Activated T-cell treated with anti-CD3 and anti-CD28 coated beads, Interleukin-2, amount 50 U/mL, for 24 hours (primary cell): Measurements from ENCODE around the gene TGM6.

Experiments used
- DNase-seq: peaks from one replicate; pipeline ENCODE4 v3.0.0-alpha.2; 2020
- H3K27ac Mint-ChIP-seq: 2 replicates; pipeline ENCODE4 v1.8.0; 2020; ENCODE audit warnings: mild to moderate bottlenecking, mixed read lengths
- H3K27me3 Mint-ChIP-seq: 2 replicates; pipeline ENCODE4 v1.8.0; 2020; ENCODE audit warnings: mixed read lengths
- H3K36me3 Mint-ChIP-seq: 2 replicates; pipeline ENCODE4 v1.8.0; 2020; ENCODE audit warnings: low read depth, mixed read lengths
- H3K4me1 Mint-ChIP-seq: 2 replicates; pipeline ENCODE4 v1.8.0; 2020; ENCODE audit warnings: low read depth, mixed read lengths
- H3K4me3 Mint-ChIP-seq: 2 replicates; pipeline ENCODE4 v1.8.0; 2020; ENCODE audit warnings: mild to moderate bottlenecking, moderate library complexity, mixed read lengths
- H3K9me3 Mint-ChIP-seq: 2 replicates; pipeline ENCODE4 v1.8.0; 2020; ENCODE audit warnings: mixed read lengths

The TGM6 gene

DNA sequence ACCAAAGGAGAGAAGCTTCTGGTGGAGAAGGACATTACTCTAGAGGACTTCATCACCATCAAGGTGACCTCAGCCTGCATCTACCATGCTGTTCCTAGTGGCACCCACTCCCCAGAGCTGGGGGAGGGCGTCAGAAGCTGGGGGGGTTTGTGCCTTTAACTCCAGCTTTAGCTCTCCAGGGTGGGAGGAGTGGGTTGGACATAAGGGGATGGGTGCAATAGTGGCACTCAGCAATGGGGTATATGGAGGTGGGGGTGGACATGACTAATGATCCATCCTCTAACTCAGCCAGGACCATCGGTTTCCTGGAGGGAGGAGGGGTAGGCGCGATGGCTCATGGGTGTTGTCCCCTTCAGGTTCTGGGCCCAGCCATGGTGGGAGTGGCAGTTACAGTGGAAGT, 49.8 kb downstream of the TGM6 start:
- Mint-ChIP-seq H3K4me1 (peaks cover 1% of the 10 kb centered on the region), H3K4me3 (no peak overlapping the region), H3K36me3 (no peaks in the 10 kb centered on the region), H3K27ac (no peak overlapping the region), H3K27me3 (peaks cover 3% of the 10 kb centered on the region), H3K9me3 (no peaks in the 10 kb centered on the region)
- DNase-seq = no peak

- Mint-ChIP-seq H3K36me3 (no peaks in the 10 kb centered on the region), H3K27ac (no peak overlapping the region), H3K27me3 (peaks cover 3% of the 10 kb centered on the region), H3K4me1 (peaks cover 1% of the 10 kb centered on the region), H3K4me3 (no peak overlapping the region), H3K9me3 (no peaks in the 10 kb centered on the region)
- DNase-seq = no peak
Observed at GRCh38 chr20:2431185-2431584, 50.5 kb downstream of the TGM6 start.

DNA sequence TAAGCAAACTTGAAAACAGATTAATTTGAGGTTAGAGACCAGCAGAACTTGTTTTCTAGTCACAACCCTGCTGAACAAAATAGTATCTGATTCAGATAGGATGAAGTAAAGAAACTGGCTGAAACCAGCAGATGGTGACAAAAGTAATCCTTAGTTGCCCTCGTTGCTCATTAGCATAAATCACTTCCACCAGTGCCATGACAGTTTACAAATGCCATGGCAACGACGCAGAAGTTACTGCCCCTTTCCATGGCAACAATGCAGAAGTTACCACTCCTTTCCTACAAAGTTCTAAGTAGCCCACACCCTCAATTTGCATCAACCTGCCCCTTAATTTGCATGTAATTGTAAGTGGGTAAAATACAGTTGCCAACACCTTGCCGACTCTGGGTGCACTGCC, 66.1 kb downstream of the TGM6 start:
- Mint-ChIP-seq H3K4me1 (peaks cover 26% of the 10 kb centered on the region), H3K27me3 (no peaks in the 10 kb centered on the region), H3K27ac (no peak overlapping the region), H3K4me3 (no peak overlapping the region), H3K9me3 (peaks cover 7% of the 10 kb centered on the region), H3K36me3 (no peaks in the 10 kb centered on the region)
- no peak for DNase-seq

DNA sequence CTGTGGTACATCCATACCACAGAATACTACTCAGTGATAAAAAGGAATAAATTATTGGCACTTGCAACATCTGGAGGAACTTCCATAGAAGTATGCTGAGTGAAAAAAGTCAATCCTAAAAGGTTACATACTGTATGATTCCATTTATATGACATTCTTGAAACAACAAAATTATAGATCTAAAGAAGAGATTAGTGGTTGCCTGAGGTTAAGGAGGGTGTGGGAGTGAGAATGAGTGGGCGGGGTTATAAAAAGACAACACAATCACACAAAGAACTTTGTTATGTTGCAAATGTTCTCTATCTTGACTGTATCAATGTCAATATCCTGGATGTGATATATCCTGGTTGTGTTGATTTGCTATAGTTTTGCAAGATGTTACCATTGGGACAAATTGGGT, 68.7 kb downstream of the TGM6 start:
- no peak overlapping the region for H3K4me3 Mint-ChIP-seq
- H3K27ac Mint-ChIP-seq = no peak overlapping the region
- peaks cover 36% of the 10 kb centered on the region for H3K4me1 Mint-ChIP-seq
- DNase-seq = no peak
- H3K9me3 Mint-ChIP-seq = peaks cover 7% of the 10 kb centered on the region
- no peaks in the 10 kb centered on the region for H3K36me3 Mint-ChIP-seq
- no peaks in the 10 kb centered on the region for H3K27me3 Mint-ChIP-seq

GRCh38 chr20:2451422-2451821, 70.7 kb downstream of the TGM6 start:
- Mint-ChIP-seq H3K4me1 (peaks cover 48% of the 10 kb centered on the region), H3K27me3 (no peaks in the 10 kb centered on the region), H3K27ac (no peak overlapping the region), H3K36me3 (peaks cover 2% of the 10 kb centered on the region), H3K4me3 (no peak overlapping the region), H3K9me3 (peaks cover 3% of the 10 kb centered on the region)
- DNase-seq = no peak

- H3K9me3 Mint-ChIP-seq = no peaks in the 10 kb centered on the region
- peaks cover 9% of the 10 kb centered on the region for H3K36me3 Mint-ChIP-seq
- H3K27ac Mint-ChIP-seq = no peak overlapping the region
- no peaks in the 10 kb centered on the region for H3K27me3 Mint-ChIP-seq
- DNase-seq = peak; percentile 70
- peaks cover 56% of the 10 kb centered on the region for H3K4me1 Mint-ChIP-seq
- no peak overlapping the region for H3K4me3 Mint-ChIP-seq
Observed at GRCh38 chr20:2451939-2452732, 71.4 kb downstream of the TGM6 start.

DNA sequence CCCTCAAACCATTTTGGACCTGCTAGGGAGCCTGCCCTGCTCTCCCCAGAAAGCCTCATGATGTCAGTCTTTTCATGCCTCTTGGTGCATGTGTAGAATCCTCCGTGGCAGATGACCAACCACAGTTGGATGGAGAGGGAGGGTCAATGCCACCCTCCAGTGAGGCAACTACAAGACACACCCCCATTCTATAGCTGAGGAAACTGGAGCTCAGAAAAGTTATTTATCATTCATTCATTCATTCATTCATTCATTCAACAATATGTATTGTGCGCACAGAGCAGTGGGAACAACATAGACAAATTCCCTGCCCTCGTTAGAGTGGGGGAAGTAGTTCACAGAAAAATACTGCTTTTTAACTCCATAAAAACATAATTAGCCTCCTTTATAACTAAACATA, 73.1 kb downstream of the TGM6 start:
- Mint-ChIP-seq H3K4me3 (no peak overlapping the region), H3K27ac (no peak overlapping the region), H3K36me3 (peaks cover 24% of the 10 kb centered on the region), H3K27me3 (no peaks in the 10 kb centered on the region), H3K9me3 (no peaks in the 10 kb centered on the region), H3K4me1 (peaks cover 64% of the 10 kb centered on the region)
- DNase-seq = no peak

DNA sequence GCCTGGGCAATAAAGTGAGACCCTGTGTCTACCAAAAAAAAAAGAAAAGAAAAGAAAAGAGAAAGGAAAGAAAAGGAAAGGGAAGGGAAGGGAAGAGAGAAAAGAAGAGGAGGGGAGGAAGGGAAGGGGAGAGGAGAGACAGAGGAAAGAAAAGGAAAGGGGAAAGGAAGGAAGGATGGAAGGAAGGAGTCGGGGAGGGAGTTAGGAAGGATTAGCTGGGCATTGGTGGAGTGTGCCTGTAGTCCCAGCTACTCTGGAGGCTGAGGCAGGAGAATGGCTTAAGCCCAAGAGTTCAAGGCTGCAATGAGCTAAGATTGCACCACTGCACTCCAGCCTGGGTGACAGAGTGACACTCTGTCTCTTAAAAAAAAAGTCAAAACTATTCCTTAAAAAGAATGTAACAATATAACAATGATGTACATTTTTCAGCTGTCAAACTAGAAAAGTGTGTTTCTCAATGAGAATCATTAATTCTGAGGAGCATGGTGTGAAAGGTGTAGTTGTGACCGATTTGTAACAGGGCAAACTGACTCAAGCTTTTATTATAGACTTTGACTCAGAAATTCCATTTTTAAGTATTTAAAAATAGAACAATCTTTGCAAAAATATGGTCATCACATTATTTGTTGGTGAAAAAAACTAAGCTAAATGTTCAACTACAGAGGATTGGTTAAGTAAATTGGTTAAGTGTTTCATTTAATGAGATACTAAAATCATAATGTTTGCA, 75.2 kb downstream of the TGM6 start:
- Mint-ChIP-seq H3K27ac (peak overlapping the region; percentile 19), H3K27me3 (no peaks in the 10 kb centered on the region), H3K9me3 (no peaks in the 10 kb centered on the region), H3K4me3 (no peak overlapping the region), H3K36me3 (peaks cover 45% of the 10 kb centered on the region), H3K4me1 (peaks cover 51% of the 10 kb centered on the region)
- DNase-seq = no peak

GRCh38 chr20:2458919-2459499, 78.3 kb downstream of the TGM6 start:
- no peak overlapping the region for H3K27ac Mint-ChIP-seq
- peaks cover 76% of the 10 kb centered on the region for H3K36me3 Mint-ChIP-seq
- no peaks in the 10 kb centered on the region for H3K9me3 Mint-ChIP-seq
- H3K27me3 Mint-ChIP-seq = no peaks in the 10 kb centered on the region
- no peak for DNase-seq
- no peak overlapping the region for H3K4me3 Mint-ChIP-seq
- peaks cover 53% of the 10 kb centered on the region for H3K4me1 Mint-ChIP-seq

- Mint-ChIP-seq H3K36me3 (peaks cover 87% of the 10 kb centered on the region), H3K4me1 (peaks cover 55% of the 10 kb centered on the region), H3K4me3 (no peak overlapping the region), H3K27ac (peak overlapping the region; percentile 9), H3K27me3 (no peaks in the 10 kb centered on the region), H3K9me3 (no peaks in the 10 kb centered on the region)
- no peak for DNase-seq
Observed at GRCh38 chr20:2459981-2460751, 79.5 kb downstream of the TGM6 start.

DNA sequence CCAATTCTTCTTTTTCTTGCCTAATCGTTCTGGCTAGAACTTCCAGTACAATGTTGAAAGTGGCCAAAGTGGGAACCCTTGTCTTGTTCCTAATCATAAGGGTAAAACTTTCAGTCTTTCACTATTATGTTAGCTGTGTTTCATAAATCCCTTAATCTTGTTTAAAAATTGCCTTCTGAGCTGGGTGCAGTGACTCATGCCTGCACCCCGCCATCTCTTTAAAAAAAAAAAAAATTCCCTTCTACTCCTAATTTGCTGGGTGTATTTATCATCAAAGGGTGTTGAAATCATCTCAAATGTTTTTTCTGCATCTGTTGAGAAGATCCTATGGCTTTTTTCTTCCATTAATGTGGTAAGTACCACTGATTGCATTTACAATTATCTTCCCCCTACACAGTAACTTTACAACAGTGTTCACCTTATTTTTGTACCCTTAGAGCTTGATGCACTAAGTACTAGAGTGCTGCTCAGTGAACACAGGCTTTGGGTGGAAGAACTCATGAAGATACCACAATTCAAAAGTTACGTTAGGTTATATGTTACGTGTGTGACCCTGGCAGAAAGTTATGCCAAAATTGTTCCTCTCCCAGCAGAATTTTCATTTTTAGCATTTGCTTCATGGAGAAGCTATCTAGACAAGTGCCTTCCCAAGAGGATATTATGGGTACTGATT, 80.2 kb downstream of the TGM6 start:
- DNase-seq = no peak
- H3K27ac Mint-ChIP-seq = peak overlapping the region; percentile 9
- H3K4me3 Mint-ChIP-seq = no peak overlapping the region
- H3K4me1 Mint-ChIP-seq = peaks cover 55% of the 10 kb centered on the region
- no peaks in the 10 kb centered on the region for H3K9me3 Mint-ChIP-seq
- peaks cover 95% of the 10 kb centered on the region for H3K36me3 Mint-ChIP-seq
- H3K27me3 Mint-ChIP-seq = no peaks in the 10 kb centered on the region

GRCh38 chr20:2462484-2462883, 81.8 kb downstream of the TGM6 start:
- peaks cover 52% of the 10 kb centered on the region for H3K4me1 Mint-ChIP-seq
- H3K27ac Mint-ChIP-seq = peak overlapping the region; percentile 79
- no peak for DNase-seq
- no peaks in the 10 kb centered on the region for H3K9me3 Mint-ChIP-seq
- H3K36me3 Mint-ChIP-seq = peaks cover 98% of the 10 kb centered on the region
- no peak overlapping the region for H3K4me3 Mint-ChIP-seq
- no peaks in the 10 kb centered on the region for H3K27me3 Mint-ChIP-seq

DNA sequence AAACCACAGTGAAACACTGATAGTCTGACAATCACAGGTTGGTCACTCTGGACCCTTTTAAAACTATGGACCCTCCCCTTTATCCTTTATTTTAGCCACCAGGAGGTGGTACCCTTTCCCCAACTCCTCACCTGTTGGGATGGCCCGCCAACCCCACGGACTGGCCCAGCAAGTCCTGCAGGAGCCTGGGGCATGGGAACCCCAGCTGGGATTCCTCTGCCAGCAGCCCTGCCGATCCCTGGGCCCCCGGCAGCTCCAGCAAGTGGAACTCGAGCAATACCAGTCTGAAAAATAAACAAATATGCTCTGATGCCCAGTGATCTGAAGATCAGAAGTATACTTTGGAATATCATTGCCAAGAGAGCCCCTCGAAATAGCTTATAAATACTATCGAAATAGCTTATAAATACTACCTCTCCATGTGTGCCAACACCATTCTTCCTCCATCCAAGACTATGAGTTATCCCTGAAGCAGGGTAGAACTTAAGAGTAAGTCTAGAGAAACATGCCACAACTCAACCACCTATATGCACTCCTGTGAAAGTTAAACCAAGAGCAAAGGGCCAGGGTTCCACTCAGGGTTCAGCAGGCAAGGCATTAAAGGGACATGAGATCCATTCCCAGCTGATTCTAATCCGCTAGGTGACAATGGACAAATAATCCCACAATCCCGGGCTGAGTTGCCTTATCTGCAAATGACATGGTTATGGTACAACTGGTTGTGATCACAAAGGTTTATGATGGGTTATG, 83.1 kb downstream of the TGM6 start:
- Mint-ChIP-seq H3K27ac (peak overlapping the region; percentile 60), H3K9me3 (no peaks in the 10 kb centered on the region), H3K4me1 (peaks cover 56% of the 10 kb centered on the region)

More for the DNA sequence above, 83.1 kb downstream of the TGM6 start:
- Mint-ChIP-seq H3K4me3 (no peak overlapping the region), H3K36me3 (peaks cover 100% of the 10 kb centered on the region), H3K27me3 (no peaks in the 10 kb centered on the region)
- DNase-seq = no peak
